GM03348 (cell line): ENCODE data around the gene PCIF1.
"Not testable (repeated sequence)": the region's sequence is repeated elsewhere in the genome, so short reads cannot be mapped to it uniquely, and the experiment has no call there.

Experiments used
- DNase-seq: peaks from one replicate; pipeline ENCODE4 v3.0.0; 2012; ENCODE audit warnings: low spot score

The PCIF1 gene

DNA sequence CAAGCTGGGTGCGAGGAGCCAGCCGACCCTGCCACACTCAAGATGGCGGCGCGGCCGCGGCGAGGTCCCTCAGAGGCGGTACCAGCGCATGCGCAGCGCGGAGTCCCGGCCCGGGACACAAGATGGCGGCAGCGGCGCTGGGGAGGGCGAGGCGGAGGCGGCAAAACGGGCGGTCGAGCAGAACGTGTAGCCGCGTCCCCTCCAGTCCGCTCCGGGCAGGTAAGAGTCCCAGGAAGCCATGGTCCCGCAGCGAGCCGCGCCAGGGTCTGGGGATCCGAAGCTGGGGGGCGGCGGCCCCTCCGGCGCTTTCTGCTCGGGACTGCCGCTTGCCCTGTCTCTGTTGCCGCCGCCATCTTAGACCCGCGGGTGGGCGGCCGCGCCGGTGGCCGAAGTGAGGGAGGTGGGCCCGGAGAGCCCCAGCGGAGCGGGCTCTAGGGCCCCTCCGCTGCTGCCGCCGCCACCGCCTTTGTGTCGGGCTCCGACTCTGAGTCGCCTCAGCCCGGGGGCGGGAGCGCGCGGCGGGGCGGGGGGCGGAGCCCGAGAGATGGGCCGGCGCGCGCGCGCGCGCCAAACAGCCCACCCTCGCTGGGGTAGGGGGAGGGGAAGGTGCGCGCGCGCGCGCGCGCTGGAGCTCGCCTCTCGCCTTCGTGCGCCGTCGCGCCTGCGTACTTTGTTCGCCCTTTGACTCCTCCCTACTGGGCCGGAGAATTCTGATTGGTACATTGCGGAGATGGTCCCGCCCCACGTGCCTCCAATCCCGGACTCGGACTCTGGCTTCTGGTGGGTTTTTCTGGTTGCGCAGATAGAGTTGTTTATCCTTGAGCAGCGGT, at the start of gene PCIF1:
PCIF1 (plus strand) TSS at position 98 of the 830 bp plus-strand sequence. CDS start 4,317 bp downstream, outside the sequence.
- DNase-seq, result peak; percentile 99

DNA sequence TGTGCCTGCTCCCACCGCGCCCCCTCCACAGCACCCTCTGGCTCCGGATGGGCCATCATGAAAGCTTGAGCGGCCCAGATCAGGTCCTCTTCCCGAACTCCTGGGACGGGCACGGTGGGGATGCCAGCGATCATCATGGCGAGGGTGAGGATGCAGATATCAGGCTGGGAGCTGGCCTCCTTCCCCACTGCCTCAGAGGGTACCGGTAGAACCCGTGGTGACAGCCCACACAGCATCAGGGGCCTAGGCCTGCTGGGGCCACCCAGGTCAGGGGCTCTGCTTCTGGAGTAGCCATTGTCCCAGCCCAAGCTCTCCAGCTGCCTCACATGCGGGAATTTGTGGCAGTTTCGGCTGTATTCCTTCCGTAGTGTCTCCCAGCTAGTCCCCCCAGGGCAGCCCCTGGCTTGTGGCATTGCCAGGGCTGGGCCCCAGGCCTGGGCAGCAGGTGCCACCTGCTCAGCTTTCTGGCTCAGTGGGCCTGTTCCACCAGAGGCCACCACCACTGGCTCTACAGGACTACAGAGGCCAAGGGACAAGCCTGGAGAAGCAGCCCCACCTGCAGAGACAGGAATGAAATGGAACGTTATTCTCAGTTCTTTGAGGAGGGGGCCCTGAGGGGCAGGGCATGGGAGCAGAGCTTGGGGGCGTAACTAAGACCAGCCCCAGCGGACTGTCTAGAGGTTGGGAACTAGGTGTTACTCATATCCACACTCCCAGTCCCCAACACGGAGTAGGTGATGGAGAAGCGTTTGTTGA, 47.7 kb upstream of the PCIF1 start:
- no peak for DNase-seq

DNA sequence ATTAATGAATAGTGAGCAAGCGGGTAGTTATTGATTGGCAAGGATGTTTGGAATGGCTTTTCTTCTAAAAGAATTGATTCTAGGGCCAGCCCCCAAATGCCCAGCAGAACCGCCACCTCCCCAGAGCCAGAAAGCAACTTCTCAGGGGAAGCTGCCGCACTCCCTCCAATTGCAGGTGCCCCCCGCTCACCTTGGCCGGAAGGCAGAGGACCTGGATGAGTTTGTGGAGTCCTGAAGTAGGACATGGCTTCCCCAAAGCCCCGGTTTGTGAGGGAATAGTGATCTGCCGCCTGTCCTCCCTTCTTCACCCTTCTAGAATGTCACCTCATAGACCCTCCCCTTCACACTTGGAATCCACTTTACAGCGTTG, 47.2 kb upstream of the PCIF1 start, which contains the start of gene SPATA25:
SPATA25 (minus strand) TSS at position 277 of the 370 bp plus-strand sequence; CDS start at position 245, 32 bp downstream.
- no peak for DNase-seq

DNA sequence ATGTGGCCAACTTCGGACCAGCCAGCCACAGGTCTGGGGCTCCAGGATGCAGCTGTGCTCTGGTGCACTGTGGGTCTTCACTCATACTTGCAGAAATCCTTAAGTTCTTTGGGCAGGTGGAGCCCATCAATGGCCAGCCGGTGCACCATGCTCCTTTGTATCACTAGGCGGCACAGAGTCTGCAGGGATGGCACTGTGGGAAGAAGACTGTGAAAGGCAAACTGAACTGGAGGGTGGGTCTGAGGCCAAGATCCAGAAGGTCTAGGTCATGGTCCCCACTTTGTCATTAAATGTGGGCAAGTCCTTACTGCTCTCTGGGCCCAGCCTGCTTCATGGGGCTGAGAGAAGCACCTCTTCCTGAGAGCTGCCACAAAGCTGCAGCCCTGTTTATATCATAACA, 45.8 kb upstream of the PCIF1 start:
- DNase-seq, result no peak

DNA sequence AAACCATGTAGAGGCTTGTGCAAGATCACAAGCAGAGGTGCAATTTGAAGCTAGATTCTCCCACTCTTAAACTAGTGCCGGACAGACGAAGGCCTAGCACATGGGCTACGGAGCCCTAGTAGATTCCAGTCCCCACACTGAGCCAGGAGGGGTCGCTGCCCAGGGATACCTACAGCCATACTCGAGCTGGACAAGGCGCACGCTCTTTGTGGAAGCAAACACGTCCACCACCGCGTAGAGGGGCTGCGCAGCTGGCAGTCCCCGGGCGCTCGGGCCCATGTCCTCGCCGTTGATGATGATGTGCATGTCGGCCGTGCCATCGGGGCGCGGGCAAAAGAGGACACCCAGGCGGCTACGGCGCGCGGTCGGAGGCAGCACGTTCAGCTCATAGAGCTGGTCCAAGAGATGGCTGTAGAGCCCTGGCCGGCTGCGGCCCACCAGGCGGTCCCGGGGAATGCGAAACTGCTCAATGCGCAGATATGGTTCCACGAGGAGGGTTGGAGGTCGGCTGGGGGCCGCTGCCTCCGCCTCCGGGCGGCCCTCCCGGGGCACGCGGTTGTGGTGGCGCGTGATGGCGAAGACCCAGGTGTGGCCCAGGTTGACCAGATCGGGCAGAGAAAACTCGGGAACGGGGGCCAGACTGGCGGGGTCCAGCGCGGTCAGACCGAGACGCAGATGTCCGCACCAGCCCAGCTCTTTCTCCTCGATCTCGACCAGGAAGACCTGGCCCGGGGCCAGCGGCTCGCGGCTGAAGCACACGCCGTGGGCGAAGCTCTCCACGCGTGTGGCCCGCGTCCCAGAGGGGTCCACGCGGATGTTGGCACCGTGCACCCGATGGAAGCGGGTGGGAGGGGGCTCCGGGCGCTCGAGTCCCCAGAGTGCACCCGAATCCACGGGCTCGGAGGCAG, 44.2 kb upstream of the PCIF1 start:
- DNase-seq, result peak; percentile 78

DNA sequence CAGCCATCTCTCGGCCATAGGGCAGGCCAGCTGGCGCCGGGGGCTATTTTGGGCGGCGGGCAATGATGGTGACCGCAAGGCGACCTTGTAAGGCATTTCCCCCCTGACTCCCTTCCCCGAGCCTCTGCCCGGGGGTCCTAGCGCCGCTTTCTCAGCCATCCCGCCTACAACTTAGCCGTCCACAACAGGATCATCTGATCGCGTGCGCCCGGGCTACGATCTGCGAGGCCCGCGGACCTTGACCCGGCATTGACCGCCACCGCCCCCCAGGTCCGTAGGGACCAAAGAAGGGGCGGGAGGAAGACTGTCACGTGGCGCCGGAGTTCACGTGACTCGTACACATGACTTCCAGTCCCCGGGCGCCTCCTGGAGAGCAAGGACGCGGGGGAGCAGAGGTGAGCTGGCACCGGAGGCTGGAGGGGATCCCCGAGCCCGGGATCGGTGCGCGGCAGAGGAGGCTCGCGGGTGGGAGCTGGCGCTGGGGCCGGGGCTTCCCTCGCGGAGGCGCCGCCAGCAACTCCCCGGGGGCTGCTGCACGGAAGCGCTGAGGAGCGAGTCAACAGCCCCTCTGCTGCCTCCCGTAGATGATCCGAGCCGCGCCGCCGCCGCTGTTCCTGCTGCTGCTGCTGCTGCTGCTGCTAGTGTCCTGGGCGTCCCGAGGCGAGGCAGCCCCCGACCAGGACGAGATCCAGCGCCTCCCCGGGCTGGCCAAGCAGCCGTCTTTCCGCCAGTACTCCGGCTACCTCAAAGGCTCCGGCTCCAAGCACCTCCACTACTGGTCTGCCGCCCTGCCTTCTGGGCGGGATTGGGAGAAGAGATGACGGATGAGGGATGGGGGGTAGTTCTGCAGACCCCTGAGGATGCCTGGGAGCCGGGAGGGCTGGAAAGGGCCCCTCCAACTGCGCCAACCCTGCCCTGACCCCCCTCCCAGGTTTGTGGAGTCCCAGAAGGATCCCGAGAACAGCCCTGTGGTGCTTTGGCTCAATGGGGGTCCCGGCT, 43.2 kb upstream of the PCIF1 start, which contains the start of the genes CTSA and NEURL2:
CTSA (plus strand) TSS at position 351 of the 999 bp plus-strand sequence; CDS start at position 585, 234 bp downstream.
NEURL2 (minus strand) TSS at position 224 of the 999 bp plus-strand sequence; CDS start at position 7, 217 bp downstream.
- peak; percentile 97 for DNase-seq

DNA sequence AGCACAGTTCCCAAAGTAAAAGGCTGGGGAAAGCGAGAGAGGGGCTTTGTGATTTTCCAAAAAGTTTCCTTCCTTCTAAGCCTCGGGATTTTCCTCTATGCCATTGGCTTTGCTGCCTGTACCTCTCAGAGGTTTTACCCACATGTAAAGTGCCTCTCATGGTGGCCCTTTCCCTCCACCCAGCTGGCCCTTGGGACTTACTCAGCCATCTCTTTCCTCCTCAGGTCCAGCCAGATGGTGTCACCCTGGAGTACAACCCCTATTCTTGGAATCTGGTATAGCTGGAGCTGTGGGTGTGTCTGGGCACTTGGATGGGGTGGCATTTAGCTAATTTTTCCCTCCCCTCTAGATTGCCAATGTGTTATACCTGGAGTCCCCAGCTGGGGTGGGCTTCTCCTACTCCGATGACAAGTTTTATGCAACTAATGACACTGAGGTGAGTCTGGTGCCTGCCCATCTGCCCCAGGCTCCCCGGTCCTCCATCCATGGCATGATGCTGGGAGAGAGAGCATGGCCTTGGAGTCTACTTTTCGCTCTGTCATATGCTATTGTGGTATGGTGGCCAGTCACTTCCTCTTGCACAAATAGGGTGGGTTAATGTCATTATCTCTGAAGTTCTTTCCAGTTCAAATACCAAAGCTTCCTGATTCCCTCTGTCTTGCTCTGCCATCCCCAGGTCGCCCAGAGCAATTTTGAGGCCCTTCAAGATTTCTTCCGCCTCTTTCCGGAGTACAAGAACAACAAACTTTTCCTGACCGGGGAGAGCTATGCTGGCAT, 42.2 kb upstream of the PCIF1 start:
- peak; percentile 73 for DNase-seq

DNA sequence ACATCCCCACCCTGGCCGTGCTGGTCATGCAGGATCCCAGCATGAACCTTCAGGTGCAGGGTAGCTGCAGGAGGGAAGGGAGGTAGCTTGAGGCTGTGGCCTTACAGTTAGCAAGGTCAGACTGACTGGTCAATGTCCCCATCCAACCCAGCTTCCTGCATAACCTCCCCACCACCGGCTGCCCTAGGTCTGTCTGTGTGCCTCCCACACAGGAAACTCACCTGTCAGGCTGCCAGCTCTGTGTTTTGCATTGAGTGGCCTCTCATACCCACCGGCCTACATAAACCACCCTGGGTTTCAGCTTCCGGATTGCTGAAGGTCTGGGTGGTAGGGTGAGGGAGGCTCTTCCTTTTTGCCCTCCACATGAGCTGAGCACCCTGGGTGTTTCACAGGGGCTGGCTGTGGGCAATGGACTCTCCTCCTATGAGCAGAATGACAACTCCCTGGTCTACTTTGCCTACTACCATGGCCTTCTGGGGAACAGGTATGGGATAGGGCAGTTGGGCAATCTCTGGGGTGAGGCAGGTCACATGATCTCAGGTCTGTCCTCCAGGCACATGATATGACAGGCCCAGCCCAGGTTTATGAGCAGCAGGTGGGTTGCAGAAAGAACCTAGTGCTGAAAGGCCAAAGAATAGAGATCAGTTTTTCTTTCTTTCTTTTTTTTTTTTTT, 41.5 kb upstream of the PCIF1 start:
- DNase-seq, result no peak

DNA sequence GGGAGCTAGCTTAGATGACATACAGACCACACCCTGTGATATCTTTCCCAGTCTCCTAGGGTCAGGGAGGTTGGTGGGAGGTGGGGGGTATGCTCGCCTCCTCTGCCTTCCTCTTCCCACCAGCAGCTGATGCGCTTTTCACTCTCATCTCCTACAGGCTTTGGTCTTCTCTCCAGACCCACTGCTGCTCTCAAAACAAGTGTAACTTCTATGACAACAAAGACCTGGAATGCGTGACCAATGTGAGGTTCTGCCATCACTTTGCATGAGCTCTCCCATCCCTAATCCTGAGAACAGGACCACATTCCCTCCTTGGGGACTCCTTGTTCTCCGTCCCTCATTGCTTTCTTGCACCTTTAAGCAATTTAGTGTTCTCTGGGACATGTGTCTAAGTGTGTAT, 40.7 kb upstream of the PCIF1 start:
- DNase-seq, result no peak

DNA sequence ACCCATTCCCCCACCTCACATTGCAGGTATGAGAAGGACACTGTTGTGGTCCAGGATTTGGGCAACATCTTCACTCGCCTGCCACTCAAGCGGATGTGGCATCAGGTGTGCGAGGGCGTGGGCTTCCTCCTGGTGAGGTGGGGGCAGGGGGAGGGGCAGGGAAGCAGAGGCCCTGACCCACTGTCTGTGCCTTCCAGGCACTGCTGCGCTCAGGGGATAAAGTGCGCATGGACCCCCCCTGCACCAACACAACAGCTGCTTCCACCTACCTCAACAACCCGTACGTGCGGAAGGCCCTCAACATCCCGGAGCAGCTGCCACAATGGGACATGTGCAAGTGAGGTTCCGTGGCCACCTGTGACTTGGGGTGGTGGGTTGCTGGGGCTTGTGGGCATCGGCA, 39.7 kb upstream of the PCIF1 start:
- no peak for DNase-seq

DNA sequence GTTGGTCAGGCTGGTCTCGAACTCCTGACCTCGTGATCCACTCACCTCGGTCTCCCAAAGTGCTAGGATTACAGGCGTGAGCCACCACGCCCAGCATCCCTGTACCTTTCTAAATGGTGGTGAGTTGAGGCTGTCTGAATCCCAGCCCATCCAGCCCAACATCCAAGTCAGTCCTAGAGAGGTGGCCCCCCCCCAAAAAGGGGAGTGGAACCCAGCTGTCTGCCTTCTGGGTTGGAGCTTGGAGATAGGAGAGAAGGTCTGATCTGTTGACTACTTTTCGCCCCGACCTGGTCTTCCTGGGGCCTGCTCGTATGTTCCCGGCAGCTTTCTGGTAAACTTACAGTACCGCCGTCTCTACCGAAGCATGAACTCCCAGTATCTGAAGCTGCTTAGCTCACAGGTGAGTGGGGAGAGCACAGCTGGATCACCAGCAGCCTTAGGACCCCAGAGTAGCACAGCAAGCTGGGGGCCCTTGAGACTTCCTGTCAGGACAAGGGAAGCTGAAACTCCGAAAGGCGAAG, 37.8 kb upstream of the PCIF1 start:
- DNase-seq, result no peak

DNA sequence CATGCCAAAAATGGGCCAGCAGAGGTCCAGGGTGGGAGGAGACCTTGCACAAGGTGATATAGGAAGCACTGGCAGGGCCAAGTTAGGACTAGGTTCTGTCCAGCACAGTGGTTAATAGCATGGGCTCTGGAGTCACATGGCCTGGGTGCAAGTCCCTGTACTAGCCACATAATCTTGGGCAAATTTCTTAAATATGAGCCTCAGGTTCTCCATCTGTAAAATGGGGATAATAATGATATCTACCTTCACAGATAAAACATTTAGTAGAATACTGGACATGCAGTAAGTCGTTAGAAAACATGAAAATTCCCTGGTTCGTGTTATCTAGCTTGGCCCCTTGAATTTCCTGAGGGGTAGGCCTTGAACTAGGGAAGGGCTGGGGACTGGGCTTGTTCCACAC, 37.2 kb upstream of the PCIF1 start:
- no peak for DNase-seq

DNA sequence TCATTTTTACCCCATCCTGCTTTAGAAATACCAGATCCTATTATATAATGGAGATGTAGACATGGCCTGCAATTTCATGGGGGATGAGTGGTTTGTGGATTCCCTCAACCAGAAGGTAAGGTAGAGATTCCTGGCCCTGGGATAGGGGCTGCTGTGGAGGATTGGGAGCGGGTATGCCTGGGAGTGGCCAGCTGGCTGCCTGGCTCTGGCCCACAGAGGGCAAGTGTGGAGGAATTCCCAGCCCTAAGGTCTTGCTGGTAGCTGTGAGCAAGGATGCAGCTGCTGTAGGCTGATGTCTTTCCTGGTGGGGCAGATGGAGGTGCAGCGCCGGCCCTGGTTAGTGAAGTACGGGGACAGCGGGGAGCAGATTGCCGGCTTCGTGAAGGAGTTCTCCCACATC, 36.8 kb upstream of the PCIF1 start:
- no peak for DNase-seq

DNA sequence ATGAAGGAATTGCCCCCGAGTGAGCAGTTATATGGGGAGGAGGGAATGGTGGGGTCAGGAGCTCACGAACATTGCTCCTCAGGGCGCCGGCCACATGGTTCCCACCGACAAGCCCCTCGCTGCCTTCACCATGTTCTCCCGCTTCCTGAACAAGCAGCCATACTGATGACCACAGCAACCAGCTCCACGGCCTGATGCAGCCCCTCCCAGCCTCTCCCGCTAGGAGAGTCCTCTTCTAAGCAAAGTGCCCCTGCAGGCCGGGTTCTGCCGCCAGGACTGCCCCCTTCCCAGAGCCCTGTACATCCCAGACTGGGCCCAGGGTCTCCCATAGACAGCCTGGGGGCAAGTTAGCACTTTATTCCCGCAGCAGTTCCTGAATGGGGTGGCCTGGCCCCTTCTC, 36.2 kb upstream of the PCIF1 start:
- no peak for DNase-seq

DNA sequence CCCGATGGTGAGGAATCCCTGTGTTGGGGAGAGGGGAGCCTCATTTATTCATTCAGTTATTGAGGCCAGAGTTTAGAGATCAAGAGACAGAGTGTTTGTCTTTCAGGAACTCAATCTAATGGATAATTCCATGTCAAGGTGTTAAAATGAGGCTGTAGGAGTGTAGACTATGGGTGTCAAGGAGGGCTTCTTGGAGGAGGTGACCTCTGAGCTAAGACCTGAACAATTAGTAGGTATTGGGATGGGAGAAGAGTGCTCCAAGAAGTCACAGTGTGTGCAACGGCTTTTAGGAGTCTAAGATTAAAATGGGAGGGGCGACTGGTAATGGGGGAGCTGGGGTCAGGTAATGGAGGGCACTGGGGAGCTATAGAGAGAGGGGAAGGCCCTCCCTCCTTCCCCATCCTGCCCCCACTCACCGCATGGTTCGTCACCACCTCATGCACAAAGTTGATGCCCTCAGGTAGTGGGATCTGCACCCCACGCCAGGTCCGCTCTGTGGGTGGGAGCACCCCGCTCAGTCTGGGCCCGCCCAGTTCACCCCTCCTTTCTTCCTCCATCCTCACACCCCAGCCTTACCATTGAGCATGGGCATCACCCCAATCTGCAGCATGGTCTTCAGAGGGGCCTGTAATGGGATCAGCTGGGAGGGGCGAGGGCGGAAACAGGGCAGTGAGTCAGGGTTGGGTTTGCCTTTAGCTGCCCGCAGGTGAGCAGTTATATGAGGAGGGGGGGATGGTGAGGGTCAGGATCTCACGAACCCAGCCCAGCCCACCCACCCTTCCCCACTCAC, 35.2 kb upstream of the PCIF1 start:
- DNase-seq, result no peak

DNA sequence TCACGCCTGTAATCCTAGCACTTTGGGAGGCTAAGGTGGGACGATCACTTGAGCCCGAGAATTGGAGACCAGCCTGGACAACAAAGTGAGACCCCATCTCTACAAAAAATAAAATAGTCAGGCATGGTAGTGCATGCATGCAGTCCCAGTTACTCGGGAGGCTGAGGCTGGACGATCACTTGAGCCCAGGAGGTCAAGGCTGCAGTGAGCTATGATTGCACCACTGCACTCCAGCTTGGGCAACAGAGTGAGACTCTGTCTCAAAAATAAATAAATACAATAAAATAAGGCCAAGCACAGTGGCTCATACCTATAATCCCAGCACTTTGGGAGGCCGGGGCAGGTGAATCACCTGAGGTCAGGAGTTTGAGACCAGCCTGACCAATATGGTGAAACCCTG, 33.2 kb upstream of the PCIF1 start:
- DNase-seq, result not testable (repeated sequence)

DNA sequence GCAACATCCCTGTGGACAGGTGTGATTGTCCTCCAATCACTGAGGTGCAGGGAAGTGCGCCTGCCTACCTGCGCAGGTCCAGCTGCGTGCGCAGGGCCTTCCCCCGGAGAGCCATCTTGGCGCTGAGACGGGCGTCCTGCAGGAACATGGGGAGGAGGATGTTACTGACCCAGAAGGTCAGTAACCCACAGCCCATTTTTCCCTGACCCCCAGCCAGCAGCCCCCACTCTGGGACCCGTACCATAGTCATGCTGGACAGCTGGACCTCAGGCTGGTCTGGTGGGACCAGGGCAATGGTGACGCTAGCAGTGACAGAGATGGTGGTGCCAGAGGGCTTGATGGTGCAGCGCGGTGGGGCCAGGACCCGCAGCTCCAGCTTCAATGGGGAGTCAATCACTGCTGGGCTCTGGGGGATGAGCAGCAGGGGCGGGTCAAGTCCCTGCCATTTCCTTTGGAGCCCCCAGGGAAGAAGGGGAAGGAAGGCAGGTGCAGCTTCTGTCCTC, 32.2 kb upstream of the PCIF1 start:
- DNase-seq, result no peak
